ENCODE results near the gene ZNF609. TPM values are rescaled to one million over a fixed set of nuclear protein-coding genes. Genes with fewer than 3 reads are reported as not detected.

ZNF609 gene
- total and polyA plus RNA-seq, 2 of the 13 experiments (the other 11 are each of a cell fraction or from before 2014, with no cell fraction given) = 8.9 to 9.9 TPM

GRCh38 chr15:64682255-64682654, 221.9 kb downstream of the ZNF609 start:
- Histone ChIP-seq H3K9ac (ENCODE audit: insufficient read depth, low read depth, low read length) (no peak overlapping the region), H3K4me2 (ENCODE audit: low read depth, low read length) (no peak overlapping the region), H3K79me2 (ENCODE audit: insufficient read depth, low read length) (no peaks in the 10 kb centered on the region), H2AFZ (ENCODE audit: low read length) (no peak overlapping the region), H3K9me3 (ENCODE audit: low read length) (no peaks in the 10 kb centered on the region), H4K20me1 (ENCODE audit: insufficient read depth, low read length) (no peaks in the 10 kb centered on the region), H3K36me3 (replicated peaks in 1 of 2; ENCODE audit: control insufficient read depth in 1 of 2, insufficient read depth in 2 of 2, low read length in 2 of 2) (peaks cover 24 to 82% of the 10 kb centered on the region in 2 experiments), H3K4me3 (replicated peaks in 1 of 3; ENCODE audit: insufficient read depth in 1 of 3, low read depth in 2 of 3, low read length in 3 of 3) (no peak overlapping the region), H3K27me3 (ENCODE audit: control insufficient read depth in 1 of 2, insufficient read depth in 2 of 2, low read length in 2 of 2) (no peaks in the 10 kb centered on the region), H3K27ac (ENCODE audit: extremely low read length, insufficient read depth, low read length) (no peak overlapping the region), H3K4me1 (ENCODE audit: insufficient read depth, low read length) (no peaks in the 10 kb centered on the region)
- in situ Hi-C loops (cut with HindIII; ENCODE audit: extremely low pct_ligation_motif_present, low pct_unique_long_range_greater_than_20kb) (loop anchor here (25.0 kb wide), 1 partner anchor 470 kb away; no protein-coding TSS in a partner anchor), intact Hi-C loops (cut with micrococcal nuclease; ENCODE audit: unreplicated experiment) (loop anchor here (5.0 kb wide), 1 partner anchor 520 kb away; the partner anchor contains the start of gene PPIB)
- ChIA-PET POLR2A (no interaction called here), CTCF (ENCODE audit: low intra/inter-chr PET ratio, low total read pairs) (interaction anchor here (2.1 kb wide), 1 partner anchor 255 kb away, joined by 11 read pairs; no protein-coding TSS in a partner anchor)
- BruUV-seq (replicated peaks) = no TSS peak
- FAIRE-seq (no peak), ATAC-seq (no peak), DNase-seq (ENCODE audit: low spot score) (no peak)
- 96% methylated on average over 3 of the region's 3 CpGs for WGBS (ENCODE audit: low lambda C conversion rate)
- TF ChIP-seq ZNF83 (CRISPR knock-in tag; IDR thresholded peaks at IDR 0.05; ENCODE audit: borderline replicate concordance) (no peak), MXD4 (CRISPR knock-in tag; IDR thresholded peaks at IDR 0.05) (no peak), ZKSCAN8 (CRISPR knock-in tag; IDR thresholded peaks at IDR 0.05; ENCODE audit: borderline replicate concordance) (no peak), ZNF839 (CRISPR knock-in tag; IDR thresholded peaks at IDR 0.05; ENCODE audit: borderline replicate concordance) (no peak), CSRNP1 (CRISPR knock-in tag; IDR thresholded peaks at IDR 0.05) (no peak), ZNF264 (CRISPR knock-in tag; IDR thresholded peaks at IDR 0.05) (no peak), ZNF20 (CRISPR knock-in tag; IDR thresholded peaks at IDR 0.05) (no peak), USF2 (IDR thresholded peaks at IDR 0.05; ENCODE audit: low read depth, low read length) (no peak), USF2 (CRISPR knock-in tag; IDR thresholded peaks at IDR 0.05; ENCODE audit: borderline replicate concordance) (no peak), PRPF4 (IDR thresholded peaks at IDR 0.05; ENCODE audit: low read depth, low read length, poor library complexity, severe bottlenecking) (no peak), BRF2 (CRISPR knock-in tag; IDR thresholded peaks at IDR 0.05) (no peak), ZNF235 (CRISPR knock-in tag; IDR thresholded peaks at IDR 0.05; ENCODE audit: borderline replicate concordance) (no peak), NR2F2 (IDR thresholded peaks at IDR 0.05; ENCODE audit: borderline replicate concordance, low read depth) (no peak), ZNF841 (CRISPR knock-in tag; IDR thresholded peaks at IDR 0.05; ENCODE audit: borderline replicate concordance) (no peak), ZNF572 (CRISPR knock-in tag; IDR thresholded peaks at IDR 0.05) (no peak), RELA (CRISPR knock-in tag; IDR thresholded peaks at IDR 0.05) (no peak), ZBTB2 (CRISPR knock-in tag; IDR thresholded peaks at IDR 0.05; ENCODE audit: low read depth) (no peak), RFXANK (CRISPR knock-in tag; IDR thresholded peaks at IDR 0.05) (no peak), ZNF10 (CRISPR knock-in tag; IDR thresholded peaks at IDR 0.05; ENCODE audit: borderline replicate concordance, low read depth) (no peak), ARID2 (CRISPR knock-in tag; IDR thresholded peaks at IDR 0.05; ENCODE audit: borderline replicate concordance) (no peak)
